HepG2 (cell line): ENCODE data around the gene METTL13. TPM values are rescaled to one million over a fixed set of nuclear protein-coding genes. Genes with fewer than 3 reads are reported as not detected.
A peak's percentile ranks its signal among the peaks of the same experiment; 100 is the strongest.

ENCODE experiments used
- KLF16 ChIP-seq, 2 experiments: sonication (generic) in 1 of 2; formaldehyde crosslinking in 1 of 2; IDR thresholded peaks; 2 replicates each; pipeline versions ENCODE4 v1.6.1 to v1.8.0; 2016 to 2023; ENCODE audit warnings: missing genetic modification reagents in 2 of 2, missing compliant biosample characterization in 1 of 2
- MBD4 ChIP-seq: IDR thresholded peaks from 2 replicates; pipeline ENCODE4 v1.6.1; 2012; ENCODE audit warnings: low read length, inconsistent platforms, borderline replicate concordance
- MXD3 ChIP-seq: IDR thresholded peaks from 2 replicates; pipeline ENCODE4 v1.6.1; 2016; ENCODE audit warnings: mild to moderate bottlenecking, missing biosample characterization, missing genetic modification reagents
- NR3C1 ChIP-seq: sonication (generic); formaldehyde crosslinking; IDR thresholded peaks from 2 replicates; pipeline ENCODE4 v1.4.0; 2020; ENCODE audit warnings: missing genetic modification reagents
- PTBP1 ChIP-seq: fragments of 200-400 bp; formaldehyde crosslinking; IDR thresholded peaks from 2 replicates; pipeline ENCODE4 v1.6.1; 2018; ENCODE audit warnings: low read length, low read depth; ENCODE audit not compliant: poor library complexity, severe bottlenecking
- RARA ChIP-seq: IDR thresholded peaks from 2 replicates; pipeline ENCODE4 v1.6.1; 2016; ENCODE audit warnings: missing genetic modification reagents, missing compliant biosample characterization
- RBFOX2 ChIP-seq: fragments of 200-400 bp; formaldehyde crosslinking; IDR thresholded peaks from 2 replicates; pipeline ENCODE4 v1.6.1; 2017; ENCODE audit warnings: low read depth, mild to moderate bottlenecking, low read length
- RFX1 ChIP-seq: fragments of 450-650 bp; IDR thresholded peaks from 2 replicates; pipeline ENCODE4 v1.6.1; 2017
- SMC3 ChIP-seq: IDR thresholded peaks from 2 replicates; pipeline ENCODE4 v1.6.1; 2011; ENCODE audit warnings: low read length, improper control_type of control experiment
- TBX2 ChIP-seq: sonication (generic); formaldehyde crosslinking; IDR thresholded peaks from 2 replicates; pipeline ENCODE4 v1.5.0; 2020; ENCODE audit warnings: missing genetic modification reagents, mild to moderate bottlenecking, borderline replicate concordance
- TGIF2 ChIP-seq: IDR thresholded peaks from 2 replicates; pipeline ENCODE4 v1.6.1; 2016; ENCODE audit warnings: control low read depth, missing compliant biosample characterization
- ZFP36 ChIP-seq: fragments of 150-350 bp; IDR thresholded peaks from 2 replicates; pipeline ENCODE4 v1.6.1; 2018; ENCODE audit warnings: borderline replicate concordance, low read length, low read depth; ENCODE audit not compliant: partially characterized antibody
- ZNF460 ChIP-seq: sonication (generic); formaldehyde crosslinking; IDR thresholded peaks from 2 replicates; pipeline ENCODE4 v1.5.1; 2020; ENCODE audit warnings: missing genetic modification reagents, mild to moderate bottlenecking, borderline replicate concordance
- ZNF468 ChIP-seq: sonication (generic); formaldehyde crosslinking; IDR thresholded peaks from 2 replicates; pipeline ENCODE4 v1.8.0; 2022; ENCODE audit warnings: mild to moderate bottlenecking, moderate library complexity, missing genetic modification reagents
- ZNF513 ChIP-seq: sonication (generic); formaldehyde crosslinking; conservative IDR thresholded peaks from 2 replicates; pipeline ENCODE4 v1.5.0; 2020; ENCODE audit warnings: missing genetic modification reagents
- ZNF558 ChIP-seq: sonication (generic); formaldehyde crosslinking; IDR thresholded peaks from 2 replicates; pipeline ENCODE4 v1.9.0; 2022; ENCODE audit warnings: mild to moderate bottlenecking, missing genetic modification reagents, borderline replicate concordance
- ZNF687 ChIP-seq: sonication (generic); formaldehyde crosslinking; IDR thresholded peaks from 2 replicates; pipeline ENCODE4 v1.5.1; 2020; ENCODE audit warnings: mild to moderate bottlenecking, missing genetic modification reagents, moderate library complexity
- ZSCAN22 ChIP-seq: sonication (generic); formaldehyde crosslinking; IDR thresholded peaks from 2 replicates; pipeline ENCODE4 v1.4.0; 2020; ENCODE audit warnings: mild to moderate bottlenecking, missing genetic modification reagents
- polyA plus RNA-seq, 8 experiments: library from polyadenylated mRNA; depleted of rRNA in 3 of 8; stranded (reverse) in 7 of 8; unstranded in 1 of 8; fragments of >200 nt; fragmentation: Illumina TruSeq in 4 of 8; extraction: Trizol in 4 of 8; gene quantifications; 2 replicates each; pipeline versions ENCODE4 v1.2.1 to v1.2.3, GENCODE V29; 2011 to 2016; ENCODE audit warnings: low read depth in 4 of 8, missing spikeins in 1 of 8, mixed read lengths in 1 of 8; ENCODE audit not compliant: insufficient read depth in 1 of 8
- total RNA-seq, 5 experiments: library from RNA; depleted of rRNA; stranded (reverse); fragments of >200 nt; fragmentation: Illumina TruSeq; extraction: Trizol; gene quantifications; 2 replicates each; pipeline ENCODE4 v1.2.3, GENCODE V29; 2016; ENCODE audit warnings: low read depth in 1 of 5

METTL13 gene
- total and polyA plus RNA-seq, 2 of the 13 experiments (the other 11 are each of a cell fraction or from before 2014, with no cell fraction given): 18.6 to 22.8 TPM

- TF ChIP-seq ZNF460 (no peak), SMC3 (no peak), NR3C1 (CRISPR knock-in tag) (no peak), ZSCAN22 (no peak), ZNF687 (CRISPR knock-in tag) (peak; percentile 90), ZNF468 (CRISPR knock-in tag) (no peak), ZNF558 (CRISPR knock-in tag) (no peak), RBFOX2 (peak; percentile 83), TGIF2 (no peak; the same call in 1 of the 2 replicates), ZFP36 (no peak), PTBP1 (no peak), MBD4 (no peak), TBX2 (CRISPR knock-in tag) (peak; percentile 90), RFX1 (no peak), ZNF513 (CRISPR knock-in tag) (no peak), RARA (CRISPR knock-in tag) (peak; percentile 62), MXD3 (peak; percentile 39; the same call in 1 of the 2 replicates), KLF16 (CRISPR knock-in tag; IDR thresholded peaks at IDR 0.05) (peak in 1 of 2 experiments; percentile 40; a peak in 1 of 4 replicates)
Observed at GRCh38 chr1:171781176-171781875, at the start of gene METTL13 (continued).
